ENCODE measurements around the gene PRC1. TPM values are rescaled to one million over a fixed set of nuclear protein-coding genes. Genes with fewer than 3 reads are reported as not detected.

Gene PRC1
- total and polyA plus RNA-seq, 2 donors (not counting 1 experiment from before 2014, with no cell fraction given): 9.4 to 11.6 TPM

DNA sequence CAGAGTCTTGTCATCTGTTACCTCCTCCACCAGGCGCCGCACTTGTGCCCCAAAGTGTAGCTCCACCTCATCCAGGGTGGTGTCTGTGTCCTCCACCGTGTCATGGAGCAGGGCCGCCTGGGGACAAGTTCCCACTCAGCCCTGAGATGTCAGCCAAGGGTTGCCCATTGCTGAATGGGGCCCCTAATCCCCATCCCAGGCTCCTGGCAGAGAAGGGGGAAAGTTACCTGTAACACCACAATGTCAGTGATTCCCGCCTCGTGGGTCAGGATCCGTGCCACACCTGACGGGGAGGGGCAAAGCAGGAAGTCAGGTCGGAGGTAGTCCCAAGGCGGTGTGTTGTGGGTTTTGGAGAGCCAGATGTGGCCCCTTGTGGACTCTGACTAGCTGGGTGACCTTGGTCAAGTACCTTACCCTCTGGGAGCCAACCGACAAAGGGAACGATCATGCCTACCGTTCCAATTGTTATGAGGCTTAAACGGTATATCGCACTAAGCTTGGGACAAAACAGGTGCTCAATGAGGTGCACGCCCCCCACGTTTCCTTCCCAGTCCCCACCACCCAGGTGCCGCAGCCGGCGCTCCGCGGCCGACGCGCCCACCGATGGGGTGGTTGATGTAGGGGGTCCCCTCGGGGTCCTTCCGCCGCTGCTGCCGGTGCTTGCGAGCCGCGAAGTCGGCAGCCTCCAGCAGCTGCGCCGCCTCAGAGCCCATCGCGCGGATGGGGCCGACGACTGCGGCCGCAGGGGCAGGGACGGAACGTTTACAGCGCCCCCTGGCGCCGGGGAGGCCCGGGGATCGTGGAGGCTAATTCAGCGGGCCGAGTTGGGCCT, 62.3 kb downstream of the PRC1 start, which contains the start of gene HDDC3:
HDDC3 (minus strand) TSS at position 722 of the 832 bp plus-strand sequence; CDS start at position 713, 9 bp downstream.
- intact Hi-C loops (cut with micrococcal nuclease): loop anchor here (1.0 to 10.0 kb wide), 4 partner anchors 30 to 1237 kb away; partner anchors contain the start of genes AP3S2, PEX11A and WDR93
- Histone ChIP-seq H3K4me1 (ENCODE audit: control insufficient read depth in 2 of 2, insufficient read depth in 2 of 2, low read length in 2 of 2) (peaks cover 42 to 64% of the 10 kb centered on the region in 2 donors), H3K27ac (ENCODE audit: low read length in 2 of 2) (peak within 1 kb of the TSS; percentile 93 to 94), H2AFZ (ENCODE audit: insufficient read depth, low read depth, low read length, poor library complexity, severe bottlenecking) (peak within 1 kb of the TSS; percentile 89), H3K27me3 (replicated peaks in 1 of 4; ENCODE audit: control extremely low read depth in 1 of 4, control insufficient read depth in 3 of 4, insufficient read depth in 4 of 4, low read length in 3 of 4) (no peaks in the 10 kb centered on the region), H3K9me3 (ENCODE audit: control extremely low read depth in 1 of 3, control insufficient read depth in 2 of 3, insufficient read depth in 1 of 3, low read length in 2 of 3) (no peaks in the 10 kb centered on the region), H3K4me2 (replicated peaks; ENCODE audit: low read depth, low read length, poor library complexity, severe bottlenecking) (peak within 1 kb of the TSS; percentile 94), H3K79me2 (ENCODE audit: control insufficient read depth, insufficient read depth, low read length) (peaks cover 14% of the 10 kb centered on the region), H4K20me1 (ENCODE audit: control insufficient read depth, insufficient read depth, low read length, poor library complexity, severe bottlenecking) (peaks cover 9% of the 10 kb centered on the region), H3K9ac (ENCODE audit: low read length) (peak within 1 kb of the TSS; percentile 79), H3K36me3 (replicated peaks in 1 of 2; ENCODE audit: control extremely low read depth in 1 of 2, control insufficient read depth in 1 of 2, extremely low read depth in 1 of 2, insufficient read depth in 2 of 2, low read length in 1 of 2) (peaks cover 0 to 3% of the 10 kb centered on the region in 2 experiments), H3K4me3 (ENCODE audit: control extremely low read depth in 1 of 5, extremely low read depth in 1 of 5, insufficient read depth in 1 of 5, low read depth in 2 of 5, low read length in 4 of 5) (peak within 1 kb of the TSS; percentile 72 to 97 (median 86))
- peak; percentile 52 for ATAC-seq (ENCODE audit: low read depth)
- peak within 1 kb of the TSS; percentile 98 for H3K4me3 Mint-ChIP-seq
- ChIA-PET POLR2A (interaction anchor here (0.6 to 6.9 kb wide), 14 partner anchors 9 to 1968 kb away, joined by 3 to 66 read pairs (median 4); partner anchors contain the start of genes CHD2, IDH2, MAN2A2 and RCCD1), CTCF (interaction anchor here (0.6 to 9.5 kb wide), 49 partner anchors 9 to 639 kb away, joined by 3 to 260 read pairs (median 4); partner anchors contain the start of genes BLM, FES, MAN2A2 and RCCD1)
- WGBS (ENCODE audit: insufficient coverage): under 1% methylated on average over 50 of the region's 52 CpGs
- H3K4me1 Mint-ChIP-seq: peaks cover 52% of the 10 kb centered on the region
- H3K9me3 Mint-ChIP-seq (ENCODE audit: insufficient read depth): no peaks in the 10 kb centered on the region
- no peaks in the 10 kb centered on the region for H3K27me3 Mint-ChIP-seq
- peak within 1 kb of the TSS; percentile 99 for H3K27ac Mint-ChIP-seq
- TF ChIP-seq, protein P1, sequence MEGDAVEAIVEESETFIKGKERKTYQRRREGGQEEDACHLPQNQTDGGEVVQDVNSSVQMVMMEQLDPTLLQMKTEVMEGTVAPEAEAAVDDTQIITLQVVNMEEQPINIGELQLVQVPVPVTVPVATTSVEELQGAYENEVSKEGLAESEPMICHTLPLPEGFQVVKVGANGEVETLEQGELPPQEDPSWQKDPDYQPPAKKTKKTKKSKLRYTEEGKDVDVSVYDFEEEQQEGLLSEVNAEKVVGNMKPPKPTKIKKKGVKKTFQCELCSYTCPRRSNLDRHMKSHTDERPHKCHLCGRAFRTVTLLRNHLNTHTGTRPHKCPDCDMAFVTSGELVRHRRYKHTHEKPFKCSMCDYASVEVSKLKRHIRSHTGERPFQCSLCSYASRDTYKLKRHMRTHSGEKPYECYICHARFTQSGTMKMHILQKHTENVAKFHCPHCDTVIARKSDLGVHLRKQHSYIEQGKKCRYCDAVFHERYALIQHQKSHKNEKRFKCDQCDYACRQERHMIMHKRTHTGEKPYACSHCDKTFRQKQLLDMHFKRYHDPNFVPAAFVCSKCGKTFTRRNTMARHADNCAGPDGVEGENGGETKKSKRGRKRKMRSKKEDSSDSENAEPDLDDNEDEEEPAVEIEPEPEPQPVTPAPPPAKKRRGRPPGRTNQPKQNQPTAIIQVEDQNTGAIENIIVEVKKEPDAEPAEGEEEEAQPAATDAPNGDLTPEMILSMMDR (IDR thresholded peaks at IDR 0.05): peak; percentile 91
- no peak for TF ChIP-seq EZH2 (IDR thresholded peaks at IDR 0.05; ENCODE audit: borderline replicate concordance, insufficient read depth, low read depth, low read length, poor library complexity, severe bottlenecking)
- peak; percentile 92 for DNase-seq
